LNCaP clone FGC (cell line): Measurements from ENCODE around the gene CD83.
"Not testable (repeated sequence)": the region's sequence is repeated elsewhere in the genome, so short reads cannot be mapped to it uniquely, and the experiment has no call there.

Source experiments
- DNase-seq: peaks from one replicate; pipeline ENCODE4 v3.0.0-alpha.2; 2011; ENCODE audit warnings: low read depth
- H3K4me3 ChIP-seq: 2 replicates; pipeline ENCODE4 v1.5.1; 2011; ENCODE audit warnings: mild to moderate bottlenecking, low read depth, low read length, control low read depth
- CTCF ChIP-seq: IDR thresholded peaks from 2 replicates; pipeline ENCODE4 v1.5.1; 2012; ENCODE audit warnings: mild to moderate bottlenecking; ENCODE audit not compliant: control insufficient read depth, insufficient read depth; ENCODE audit errors: extremely low read depth

The CD83 gene

GRCh38 chr6:14144678-14145113, 27.1 kb downstream of the CD83 start:
- DNase-seq = peak; percentile 30
- TF ChIP-seq CTCF = peak; percentile 93
- no peak overlapping the region for H3K4me3 ChIP-seq

GRCh38 chr6:14146506-14147096, 29.0 kb downstream of the CD83 start:
- TF ChIP-seq CTCF = no peak
- no peak for DNase-seq
- no peak overlapping the region for H3K4me3 ChIP-seq

GRCh38 chr6:14147891-14148290, 30.3 kb downstream of the CD83 start:
- no peak for DNase-seq
- H3K4me3 ChIP-seq = no peak overlapping the region
- TF ChIP-seq CTCF = no peak

GRCh38 chr6:14148471-14148870, 30.9 kb downstream of the CD83 start:
- no peak for DNase-seq
- TF ChIP-seq CTCF = no peak
- H3K4me3 ChIP-seq = no peak overlapping the region

GRCh38 chr6:14149053-14149738, 31.6 kb downstream of the CD83 start:
- DNase-seq = no peak
- TF ChIP-seq CTCF = no peak
- no peak overlapping the region for H3K4me3 ChIP-seq

GRCh38 chr6:14149739-14150130, 32.2 kb downstream of the CD83 start:
- H3K4me3 ChIP-seq = no peak overlapping the region
- no peak for TF ChIP-seq CTCF
- DNase-seq = no peak

GRCh38 chr6:14151300-14151699, 33.7 kb downstream of the CD83 start:
- not testable (repeated sequence) for DNase-seq, H3K4me3 ChIP-seq
